Lung (tissue), 12 donors: Measurements from ENCODE around the gene ATP8B1. TPM values are rescaled to one million over a fixed set of nuclear protein-coding genes. Genes with fewer than 3 reads are reported as not detected.

Experiments used
- ATAC-seq: fragments of 200-7000 bp; cut with Tn5 transposase; one replicate; pipeline ENCODE4 v1.9.1; 2020; ENCODE audit warnings: moderate number of reproducible peaks; ENCODE audit not compliant: insufficient read depth, low FRiP score
- DNase-seq, 3 donors: peaks; one replicate each; pipeline ENCODE4 v3.0.0-alpha.2; 2013 to 2017
- H3K27ac ChIP-seq, 2 donors: one replicate each; pipeline ENCODE4 v1.5.1; 2013; ENCODE audit warnings: mild to moderate bottlenecking in 2 of 2, moderate library complexity in 2 of 2, control low read depth in 1 of 2, inconsistent platforms in 1 of 2, low read depth in 1 of 2, low read length in 1 of 2
- H3K27me3 ChIP-seq, 3 donors: one replicate each; pipeline ENCODE4 v1.5.1; 2013; ENCODE audit warnings: low read length in 2 of 3; ENCODE audit not compliant: control insufficient read depth in 3 of 3, insufficient read depth in 3 of 3
- H3K36me3 ChIP-seq, 4 donors: one replicate each; pipeline ENCODE4 v1.5.1; 2013; ENCODE audit warnings: low read length in 4 of 4, mild to moderate bottlenecking in 1 of 4, moderate library complexity in 1 of 4; ENCODE audit not compliant: control insufficient read depth in 4 of 4, insufficient read depth in 4 of 4
- H3K4me1 ChIP-seq, 5 donors: one replicate each; pipeline ENCODE4 v1.5.1; 2013; ENCODE audit warnings: low read length in 5 of 5, mild to moderate bottlenecking in 2 of 5, moderate library complexity in 1 of 5; ENCODE audit not compliant: control insufficient read depth in 5 of 5, insufficient read depth in 5 of 5
- H3K4me3 ChIP-seq: one replicate; pipeline ENCODE4 v1.5.1; 2013; ENCODE audit warnings: mild to moderate bottlenecking, control low read depth, moderate library complexity
- H3K9ac ChIP-seq, 2 donors: one replicate each; pipeline ENCODE4 v1.5.1; 2013; ENCODE audit warnings: low read length in 2 of 2, control low read depth in 1 of 2; ENCODE audit not compliant: insufficient read depth in 1 of 2
- H3K9me3 ChIP-seq, 4 donors: one replicate each; pipeline ENCODE4 v1.5.1; 2013; ENCODE audit warnings: low read length in 3 of 4, mild to moderate bottlenecking in 1 of 4, moderate library complexity in 1 of 4; ENCODE audit not compliant: control insufficient read depth in 4 of 4, insufficient read depth in 3 of 4
- WGBS, 2 donors: extraction: QIAGEN DNeasy Blood & Tissue Kit; methylation state at CpG; one replicate each; pipeline ENCODE4 v1.1.7; 2013; 5-methylcytosine and 5-hydroxymethylcytosine counted together
- polyA plus RNA-seq, 2 donors: library from polyadenylated mRNA; stranded (reverse); fragments of 200-250 nt; gene quantifications; one replicate each; pipeline ENCODE4 v1.2.1, GENCODE V29; 2013
- total RNA-seq, 2 donors: library from RNA; depleted of rRNA in 1 of 2; stranded (reverse); fragments of >200 nt in 1 of 2; gene quantifications; one replicate each; pipeline ENCODE4 v1.2.1, GENCODE V29; 2014 to 2021
- TF ChIP-seq, protein P1 (sequence below): IDR thresholded peaks from 2 replicates; pipeline ENCODE4 v1.5.1; 2012; ENCODE audit warnings: mild to moderate bottlenecking; ENCODE audit errors: control extremely low read depth, extremely low read depth
- donor health status: control.
- donor health status: control.
- donor health status: Bipolar disorder and iron deficiency.
- donor health status: healthy.
- donor health status: DM: yes; HTN: yes; CAD: no.

ATP8B1 gene
- total and polyA plus RNA-seq, 4 donors: 7.3 to 42.0 (median 18.2) TPM

DNA sequence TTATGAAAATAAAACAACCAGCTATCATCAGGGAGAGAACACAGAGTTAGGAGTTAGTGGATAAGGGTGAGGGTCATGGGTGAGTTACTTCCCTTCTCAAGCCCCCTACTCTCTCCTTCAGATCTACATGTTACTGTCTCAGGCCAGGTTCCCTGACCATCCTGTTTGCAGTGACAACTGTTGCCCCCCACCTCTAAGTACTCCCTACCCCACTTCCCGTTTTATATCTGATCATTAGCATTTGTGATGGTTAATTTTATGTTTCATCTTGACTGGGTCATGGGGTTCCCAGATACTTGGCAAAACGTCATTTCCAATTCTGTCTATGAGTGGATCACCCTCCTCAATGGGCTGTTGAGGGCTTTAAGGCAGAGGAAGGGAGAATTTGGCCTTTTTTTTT lies 32.8 kb upstream of the ATP8B1 start:
- Histone ChIP-seq H3K27me3 (no peaks in the 10 kb centered on the region), H3K9ac (no peak overlapping the region), H3K4me1 (no peaks in the 10 kb centered on the region), H3K36me3 (no peaks in the 10 kb centered on the region), H3K27ac (no peak overlapping the region), H3K9me3 (peaks cover 0 to 4% (median 0%) of the 10 kb centered on the region in 4 donors), H3K4me3 (no peak overlapping the region)
- WGBS, 2 donors: 90 to 94% methylated on average over 2 of the region's 2 CpGs
- DNase-seq: no peak
- ATAC-seq: no peak
- TF ChIP-seq, protein P1, sequence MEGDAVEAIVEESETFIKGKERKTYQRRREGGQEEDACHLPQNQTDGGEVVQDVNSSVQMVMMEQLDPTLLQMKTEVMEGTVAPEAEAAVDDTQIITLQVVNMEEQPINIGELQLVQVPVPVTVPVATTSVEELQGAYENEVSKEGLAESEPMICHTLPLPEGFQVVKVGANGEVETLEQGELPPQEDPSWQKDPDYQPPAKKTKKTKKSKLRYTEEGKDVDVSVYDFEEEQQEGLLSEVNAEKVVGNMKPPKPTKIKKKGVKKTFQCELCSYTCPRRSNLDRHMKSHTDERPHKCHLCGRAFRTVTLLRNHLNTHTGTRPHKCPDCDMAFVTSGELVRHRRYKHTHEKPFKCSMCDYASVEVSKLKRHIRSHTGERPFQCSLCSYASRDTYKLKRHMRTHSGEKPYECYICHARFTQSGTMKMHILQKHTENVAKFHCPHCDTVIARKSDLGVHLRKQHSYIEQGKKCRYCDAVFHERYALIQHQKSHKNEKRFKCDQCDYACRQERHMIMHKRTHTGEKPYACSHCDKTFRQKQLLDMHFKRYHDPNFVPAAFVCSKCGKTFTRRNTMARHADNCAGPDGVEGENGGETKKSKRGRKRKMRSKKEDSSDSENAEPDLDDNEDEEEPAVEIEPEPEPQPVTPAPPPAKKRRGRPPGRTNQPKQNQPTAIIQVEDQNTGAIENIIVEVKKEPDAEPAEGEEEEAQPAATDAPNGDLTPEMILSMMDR: no peak

DNA sequence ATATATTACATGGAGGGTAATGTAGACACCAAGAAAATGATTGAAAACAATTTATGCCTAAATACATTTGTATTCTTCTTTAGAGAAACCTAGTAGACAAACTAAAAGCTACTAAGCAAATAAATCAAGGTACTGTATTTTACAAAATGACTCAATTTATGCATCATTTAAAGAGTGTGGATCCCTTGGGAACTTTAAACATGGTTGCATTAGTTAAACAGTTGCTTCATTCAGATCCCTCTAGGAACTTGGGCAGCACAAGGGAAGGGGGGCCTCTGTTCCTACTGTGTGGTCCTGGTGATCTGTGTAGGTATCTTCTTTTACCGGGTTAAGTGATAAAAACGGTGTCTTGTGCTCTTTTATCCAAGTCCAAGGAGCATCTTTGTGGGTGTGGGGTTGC lies 31.5 kb upstream of the ATP8B1 start:
- no peak overlapping the region for H3K27ac ChIP-seq
- H3K4me3 ChIP-seq: no peak overlapping the region
- H3K4me1 ChIP-seq: no peaks in the 10 kb centered on the region
- no peaks in the 10 kb centered on the region for H3K36me3 ChIP-seq
- TF ChIP-seq, protein P1: no peak
- no peaks in the 10 kb centered on the region for H3K27me3 ChIP-seq
- DNase-seq: no peak
- peaks cover 0 to 4% (median 0%) of the 10 kb centered on the region in 4 donors for H3K9me3 ChIP-seq
- no peak for ATAC-seq
- WGBS, 2 donors: 93% methylated on average over 2 of the region's 2 CpGs
- H3K9ac ChIP-seq: no peak overlapping the region

DNA sequence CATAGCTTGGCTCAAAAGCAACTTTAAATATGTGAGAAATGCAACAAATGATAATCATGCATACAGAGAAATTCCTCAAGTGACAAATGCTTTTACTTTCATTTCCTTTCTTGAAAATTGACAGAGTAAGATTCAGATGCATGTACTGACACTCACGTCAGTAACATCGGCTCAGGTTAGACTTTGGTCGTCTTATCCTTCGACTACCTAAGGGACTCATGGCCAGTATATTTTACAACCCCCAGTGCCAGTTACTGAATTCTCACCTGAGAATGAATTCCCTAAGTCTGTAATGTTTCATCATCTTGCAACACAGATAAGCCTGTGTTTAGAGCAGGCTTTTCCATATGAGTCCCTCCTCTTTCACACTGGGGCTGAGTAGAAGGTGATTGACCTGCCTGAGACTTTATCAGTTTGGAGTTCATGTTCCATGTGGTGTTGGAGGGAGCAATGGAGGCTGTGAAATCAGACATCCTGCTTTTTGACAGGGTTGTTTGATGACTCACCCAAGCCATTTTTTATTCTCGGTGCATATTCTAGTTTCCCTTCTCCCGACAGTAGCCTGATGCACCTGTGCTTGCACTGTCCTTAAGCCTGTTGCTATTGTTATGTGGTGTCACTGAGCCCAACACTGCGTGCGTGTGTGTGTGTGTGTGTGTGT lies 30.5 kb upstream of the ATP8B1 start:
- DNase-seq (no peak), ATAC-seq (peak; percentile 41)
- Histone ChIP-seq H3K4me3 (no peak overlapping the region), H3K36me3 (no peaks in the 10 kb centered on the region), H3K9ac (no peak overlapping the region), H3K27me3 (no peaks in the 10 kb centered on the region), H3K4me1 (no peaks in the 10 kb centered on the region), H3K9me3 (peaks cover 0 to 4% (median 0%) of the 10 kb centered on the region in 4 donors), H3K27ac (no peak overlapping the region)
- WGBS, 2 donors: 56 to 63% methylated on average over 8 of the region's 8 CpGs
- TF ChIP-seq, protein P1: no peak

DNA sequence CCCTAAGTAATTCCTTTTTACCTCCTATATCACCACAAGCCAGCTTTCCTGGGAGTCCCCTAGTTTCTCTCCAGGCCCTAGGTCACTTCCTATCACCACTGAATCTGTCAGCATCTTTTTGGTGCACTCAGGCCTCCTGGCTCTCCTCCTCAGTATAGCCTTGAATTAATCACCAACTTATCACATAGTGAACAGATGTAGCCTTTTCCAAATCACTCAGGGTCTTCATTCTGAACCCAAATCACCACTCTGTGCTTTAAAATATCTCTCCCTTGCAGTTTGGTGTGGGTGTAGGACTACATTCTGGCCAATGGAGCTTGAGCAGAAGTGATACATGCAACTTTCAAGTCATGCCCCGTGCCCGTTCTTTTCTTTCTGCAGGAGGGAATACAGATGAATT lies 29.6 kb upstream of the ATP8B1 start:
- no peaks in the 10 kb centered on the region for H3K27me3 ChIP-seq
- DNase-seq: no peak
- H3K27ac ChIP-seq: no peak overlapping the region
- 91 to 96% methylated on average over 2 of the region's 2 CpGs for WGBS, 2 donors
- no peaks in the 10 kb centered on the region for H3K36me3 ChIP-seq
- H3K9ac ChIP-seq: no peak overlapping the region
- TF ChIP-seq, protein P1: no peak
- H3K4me1 ChIP-seq: no peaks in the 10 kb centered on the region
- no peak overlapping the region for H3K4me3 ChIP-seq
- no peak for ATAC-seq
- peaks cover 0 to 4% (median 0%) of the 10 kb centered on the region in 4 donors for H3K9me3 ChIP-seq
